Ovary (tissue), 3 donors: Measurements from ENCODE around the gene ITGA2.

Experiments
- EP300 ChIP-seq: sonication (generic); formaldehyde crosslinking; IDR thresholded peaks from one replicate; pipeline ENCODE4 v1.6.1; 2017; ENCODE audit warnings: antibody characterized with exemption
- POLR2A ChIP-seq: fragments of 450-650 bp; IDR thresholded peaks from one replicate; pipeline ENCODE4 v1.6.1; 2017; ENCODE audit warnings: antibody characterized with exemption, mild to moderate bottlenecking, moderate library complexity
- TF ChIP-seq, protein P1 (sequence below), 3 donors: fragments of 450-650 bp in 2 of 3; fragments of 200-600 bp in 1 of 3; IDR thresholded peaks; one replicate each; pipeline versions ENCODE4 v1.5.1 to v1.8.0; 2016 to 2022; ENCODE audit warnings: antibody characterized with exemption in 3 of 3, mild to moderate bottlenecking in 1 of 3
- donor health status: DM: no; HTN: no; CAD: no.

DNA sequence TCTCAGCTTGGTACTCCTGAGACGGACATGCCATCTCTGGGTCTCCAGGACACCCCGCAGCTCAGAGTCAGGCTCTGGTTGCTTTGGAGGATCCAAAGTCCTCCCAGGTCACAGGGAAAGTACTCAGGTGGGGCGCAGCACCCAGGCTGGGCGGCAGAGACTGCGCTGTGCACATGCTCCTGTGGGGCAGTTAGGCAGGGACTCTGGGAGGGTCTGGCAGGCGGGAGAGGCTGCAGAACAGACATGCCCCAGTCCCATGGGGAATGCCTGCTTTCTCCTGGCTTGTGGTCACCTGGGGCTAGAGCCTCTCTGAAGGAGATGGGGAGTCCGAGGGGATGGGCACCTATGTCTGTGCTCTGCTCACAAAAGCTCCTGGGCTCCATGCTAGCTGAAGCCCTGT lies 45.3 kb upstream of the ITGA2 start:
- TF ChIP-seq, protein P1, sequence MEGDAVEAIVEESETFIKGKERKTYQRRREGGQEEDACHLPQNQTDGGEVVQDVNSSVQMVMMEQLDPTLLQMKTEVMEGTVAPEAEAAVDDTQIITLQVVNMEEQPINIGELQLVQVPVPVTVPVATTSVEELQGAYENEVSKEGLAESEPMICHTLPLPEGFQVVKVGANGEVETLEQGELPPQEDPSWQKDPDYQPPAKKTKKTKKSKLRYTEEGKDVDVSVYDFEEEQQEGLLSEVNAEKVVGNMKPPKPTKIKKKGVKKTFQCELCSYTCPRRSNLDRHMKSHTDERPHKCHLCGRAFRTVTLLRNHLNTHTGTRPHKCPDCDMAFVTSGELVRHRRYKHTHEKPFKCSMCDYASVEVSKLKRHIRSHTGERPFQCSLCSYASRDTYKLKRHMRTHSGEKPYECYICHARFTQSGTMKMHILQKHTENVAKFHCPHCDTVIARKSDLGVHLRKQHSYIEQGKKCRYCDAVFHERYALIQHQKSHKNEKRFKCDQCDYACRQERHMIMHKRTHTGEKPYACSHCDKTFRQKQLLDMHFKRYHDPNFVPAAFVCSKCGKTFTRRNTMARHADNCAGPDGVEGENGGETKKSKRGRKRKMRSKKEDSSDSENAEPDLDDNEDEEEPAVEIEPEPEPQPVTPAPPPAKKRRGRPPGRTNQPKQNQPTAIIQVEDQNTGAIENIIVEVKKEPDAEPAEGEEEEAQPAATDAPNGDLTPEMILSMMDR (IDR thresholded peaks at IDR 0.05): no peak
- TF ChIP-seq EP300 (no peak), POLR2A (no peak)
